Parietal lobe (tissue), 1 donor: ENCODE data around the gene STXBP3. TPM values are rescaled to one million over a fixed set of nuclear protein-coding genes. Genes with fewer than 3 reads are reported as not detected.

Source experiments
- total RNA-seq: library from RNA; depleted of rRNA; stranded (reverse); fragments of >200 nt; gene quantifications from one replicate; pipeline ENCODE4 v1.2.3, GENCODE V29; 2014

STXBP3 gene, protein sequence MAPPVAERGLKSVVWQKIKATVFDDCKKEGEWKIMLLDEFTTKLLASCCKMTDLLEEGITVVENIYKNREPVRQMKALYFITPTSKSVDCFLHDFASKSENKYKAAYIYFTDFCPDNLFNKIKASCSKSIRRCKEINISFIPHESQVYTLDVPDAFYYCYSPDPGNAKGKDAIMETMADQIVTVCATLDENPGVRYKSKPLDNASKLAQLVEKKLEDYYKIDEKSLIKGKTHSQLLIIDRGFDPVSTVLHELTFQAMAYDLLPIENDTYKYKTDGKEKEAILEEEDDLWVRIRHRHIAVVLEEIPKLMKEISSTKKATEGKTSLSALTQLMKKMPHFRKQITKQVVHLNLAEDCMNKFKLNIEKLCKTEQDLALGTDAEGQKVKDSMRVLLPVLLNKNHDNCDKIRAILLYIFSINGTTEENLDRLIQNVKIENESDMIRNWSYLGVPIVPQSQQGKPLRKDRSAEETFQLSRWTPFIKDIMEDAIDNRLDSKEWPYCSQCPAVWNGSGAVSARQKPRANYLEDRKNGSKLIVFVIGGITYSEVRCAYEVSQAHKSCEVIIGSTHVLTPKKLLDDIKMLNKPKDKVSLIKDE
- 40.7 TPM for total RNA-seq

DNA sequence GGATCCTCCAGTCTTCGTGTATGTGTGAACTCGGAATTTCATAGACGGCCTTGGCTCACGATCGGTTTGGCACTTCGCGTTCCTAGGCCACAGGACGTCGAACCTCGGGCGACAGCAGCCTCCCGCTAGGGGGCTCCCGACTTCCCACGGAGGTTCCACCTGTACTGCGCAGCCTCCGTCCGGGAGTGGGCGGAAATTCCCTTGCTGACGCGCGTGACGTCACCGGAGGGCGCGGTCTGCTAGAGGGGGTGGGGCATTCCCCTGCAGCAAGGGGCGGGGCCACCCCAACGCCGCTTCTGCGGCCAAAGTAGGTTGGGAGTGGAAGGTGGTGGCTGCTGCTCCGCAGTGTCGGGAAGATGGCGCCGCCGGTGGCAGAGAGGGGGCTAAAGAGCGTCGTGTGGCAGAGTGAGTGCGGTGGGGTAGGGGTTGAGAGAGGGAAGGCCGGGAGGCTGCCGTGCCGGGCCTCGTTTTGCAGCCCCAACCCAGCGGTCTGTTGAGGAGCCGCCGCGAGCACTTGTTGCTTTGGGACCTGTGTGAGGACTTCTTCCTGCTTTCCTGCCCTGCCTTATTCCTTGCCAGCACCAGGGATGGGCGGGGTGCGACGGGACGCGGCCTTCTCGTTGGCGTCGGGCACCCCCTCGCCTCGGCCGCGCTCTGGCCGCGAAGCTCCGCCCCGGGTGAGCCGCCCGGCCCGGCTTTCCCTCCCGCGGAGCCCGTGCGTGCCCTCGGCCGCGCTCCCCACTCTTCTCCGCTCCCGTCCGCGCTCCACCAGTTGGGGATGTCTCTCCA is at the start of gene STXBP3:
Gene STXBP3 (plus strand): TSS at position 293 of the 789 bp plus-strand sequence. CDS start 64 bp downstream, at position 357.

DNA sequence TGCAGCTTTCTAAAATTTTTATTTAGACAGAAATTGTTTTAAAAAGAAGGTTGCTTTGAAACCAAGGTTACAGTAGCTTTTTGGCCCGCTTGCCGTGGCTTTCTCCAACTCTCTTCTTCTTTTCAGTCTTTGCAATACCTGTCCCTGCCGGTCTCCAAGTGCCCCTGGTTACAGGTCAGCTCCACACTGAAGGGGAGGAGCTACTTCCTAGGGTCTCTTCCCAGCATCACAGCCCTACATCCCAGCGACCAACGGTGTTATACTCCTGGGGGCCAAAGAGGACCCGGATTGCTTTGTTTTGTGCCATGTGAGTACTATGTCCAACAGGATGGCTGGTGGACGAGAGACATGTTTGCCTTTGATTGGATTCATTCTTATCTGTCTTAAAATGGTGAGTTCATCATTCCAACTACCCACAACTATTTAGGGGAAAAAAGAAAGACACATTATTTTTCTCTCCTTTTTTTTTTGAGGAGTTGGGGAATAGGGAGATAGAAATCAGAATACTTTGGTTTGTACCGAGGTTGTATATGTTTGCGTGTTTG is 33.8 kb upstream of the STXBP3 start, which contains the start of gene FNDC7:
Gene FNDC7 (plus strand): TSS at position 303 of the 545 bp plus-strand sequence. CDS start 26 bp downstream, at position 329.

DNA sequence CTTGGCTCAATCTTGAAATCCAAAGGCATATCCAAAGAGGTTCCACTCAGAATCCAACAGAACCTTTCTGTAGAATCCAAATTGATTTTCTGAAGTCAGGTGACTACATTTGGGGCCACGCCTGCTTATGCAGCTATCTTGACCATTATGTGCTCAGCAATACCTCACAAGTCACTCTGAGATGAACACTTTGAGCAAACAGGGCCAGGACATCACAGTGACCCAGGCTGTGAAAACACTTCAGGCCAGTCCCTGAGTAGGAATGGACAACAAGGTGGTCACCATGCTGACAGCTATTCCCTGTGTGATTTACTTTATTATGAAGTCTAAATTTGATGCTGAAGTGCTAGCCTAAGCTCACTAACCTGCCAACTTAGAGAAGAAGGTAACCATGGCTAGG is 110.5 kb downstream of the STXBP3 start, which contains the start of gene AKNAD1:
Gene AKNAD1 (minus strand): TSS at position 101 of the 400 bp plus-strand sequence. CDS start 4,430 bp downstream, outside the sequence.

Other genes starting within 250 kb of the STXBP3 start
- 41.0 TPM for gene EEIG2, start 186.6 kb upstream of the STXBP3 start, total RNA-seq
- 17.5 TPM for gene HENMT1, start 85.6 kb upstream of the STXBP3 start, total RNA-seq
- gene PRPF38B, start 54.4 kb upstream of the STXBP3 start, total RNA-seq: 23.5 TPM
- gene FNDC7, start 33.8 kb upstream of the STXBP3 start, total RNA-seq: not detected
- 5.6 TPM for gene AKNAD1, start 110.4 kb downstream of the STXBP3 start, total RNA-seq
- 39.1 TPM for gene GPSM2, start 130.3 kb downstream of the STXBP3 start, total RNA-seq
- gene CLCC1, start 216.8 kb downstream of the STXBP3 start, total RNA-seq: 39.1 TPM